HG02938 (cell line): Measurements from ENCODE around the gene FUT1.

Source experiments
- ATAC-seq: cut with Tn5 transposase; IDR thresholded peaks from one replicate; pipeline ENCODE4 v1.9.1; 2021; ENCODE audit warnings: mild to moderate bottlenecking, moderate library complexity; ENCODE audit not compliant: unreplicated experiment

FUT1 gene

DNA sequence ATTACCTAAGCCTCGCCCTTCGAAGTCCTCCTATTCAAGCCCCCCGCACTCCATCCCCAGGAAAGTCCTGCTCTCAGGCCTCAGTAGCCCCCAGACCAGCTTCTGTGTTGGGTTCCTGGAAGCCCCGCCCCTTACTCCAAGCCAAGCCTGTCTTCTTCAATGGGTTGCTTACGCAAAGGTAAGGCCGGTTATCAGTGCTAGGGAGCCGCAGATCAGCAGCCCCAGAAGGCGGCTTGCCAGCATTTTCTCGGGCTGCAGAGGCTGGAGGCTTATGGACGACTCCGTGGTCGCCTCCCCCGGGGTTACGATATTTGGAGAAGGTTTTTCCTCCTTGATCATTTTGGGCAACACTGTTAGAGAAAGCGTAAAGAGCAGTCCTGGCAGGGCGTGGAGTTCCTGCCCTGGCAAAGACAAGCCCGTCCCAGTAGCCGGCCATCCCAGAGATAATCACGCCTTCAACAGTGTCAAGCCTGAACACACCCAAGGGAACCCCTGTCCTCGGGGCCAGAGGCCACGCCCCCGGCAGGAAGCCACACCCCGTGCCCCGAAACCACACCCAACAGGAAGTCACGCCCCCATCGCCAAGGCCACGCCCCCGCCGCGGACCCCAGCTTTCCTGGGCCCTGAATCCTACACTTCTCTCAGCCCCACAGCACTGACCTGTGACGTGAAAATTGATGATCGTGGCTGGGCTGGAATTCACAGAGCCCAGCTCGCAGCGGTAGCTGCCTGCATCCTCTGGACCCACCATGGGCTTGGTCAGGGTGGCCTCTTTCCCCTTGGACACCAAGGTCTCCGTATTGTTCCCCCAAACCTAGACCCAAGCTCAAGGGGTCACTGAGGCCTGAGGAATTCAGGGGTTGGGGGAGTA, 11.1 kb downstream of the FUT1 start:
- no peak for ATAC-seq

GRCh38 chr19:48740164-48740972, 12.1 kb downstream of the FUT1 start, which contains the start of gene RASIP1:
TSS of gene RASIP1 (minus strand) at chr19:48740610. CDS start at chr19:48740282, 328 bp downstream.
- no peak for ATAC-seq

DNA sequence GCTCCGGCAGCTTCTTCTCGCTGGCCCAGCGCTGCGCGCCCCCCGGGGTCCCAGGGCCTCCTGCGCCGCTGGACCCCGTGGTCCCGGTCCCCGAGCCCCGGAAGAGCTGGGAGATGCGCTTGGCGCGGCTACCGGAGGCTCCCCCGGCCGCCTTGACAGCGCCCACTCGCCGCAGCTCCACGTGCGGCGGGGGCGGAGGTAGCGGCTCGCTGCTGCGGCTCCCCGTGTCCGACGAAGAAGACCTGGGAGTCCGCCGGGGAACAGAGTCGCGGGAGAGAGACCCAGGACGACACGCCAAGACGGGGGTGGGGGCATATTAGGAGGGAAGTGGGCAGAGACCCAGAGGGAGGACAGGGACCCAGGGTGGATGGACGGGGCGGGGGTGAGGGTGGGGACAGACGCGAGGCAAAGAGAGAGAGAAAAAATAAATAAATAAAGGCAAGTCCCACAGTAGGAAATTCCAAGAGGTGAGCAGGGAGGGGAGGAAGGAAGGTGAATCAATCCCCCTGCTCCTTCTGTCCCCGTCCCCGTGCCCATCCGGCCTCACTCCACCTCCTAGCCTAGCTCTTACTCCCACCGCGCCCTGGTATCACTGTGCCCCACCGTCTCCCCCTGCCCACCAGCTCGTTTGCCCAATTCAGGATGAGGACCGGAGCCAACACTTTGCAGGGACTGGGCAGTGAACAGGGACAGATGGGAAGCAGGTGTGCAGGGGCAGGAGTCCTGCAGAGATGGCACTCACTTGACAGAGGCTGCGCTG, 12.9 kb downstream of the FUT1 start:
- no peak for ATAC-seq

DNA sequence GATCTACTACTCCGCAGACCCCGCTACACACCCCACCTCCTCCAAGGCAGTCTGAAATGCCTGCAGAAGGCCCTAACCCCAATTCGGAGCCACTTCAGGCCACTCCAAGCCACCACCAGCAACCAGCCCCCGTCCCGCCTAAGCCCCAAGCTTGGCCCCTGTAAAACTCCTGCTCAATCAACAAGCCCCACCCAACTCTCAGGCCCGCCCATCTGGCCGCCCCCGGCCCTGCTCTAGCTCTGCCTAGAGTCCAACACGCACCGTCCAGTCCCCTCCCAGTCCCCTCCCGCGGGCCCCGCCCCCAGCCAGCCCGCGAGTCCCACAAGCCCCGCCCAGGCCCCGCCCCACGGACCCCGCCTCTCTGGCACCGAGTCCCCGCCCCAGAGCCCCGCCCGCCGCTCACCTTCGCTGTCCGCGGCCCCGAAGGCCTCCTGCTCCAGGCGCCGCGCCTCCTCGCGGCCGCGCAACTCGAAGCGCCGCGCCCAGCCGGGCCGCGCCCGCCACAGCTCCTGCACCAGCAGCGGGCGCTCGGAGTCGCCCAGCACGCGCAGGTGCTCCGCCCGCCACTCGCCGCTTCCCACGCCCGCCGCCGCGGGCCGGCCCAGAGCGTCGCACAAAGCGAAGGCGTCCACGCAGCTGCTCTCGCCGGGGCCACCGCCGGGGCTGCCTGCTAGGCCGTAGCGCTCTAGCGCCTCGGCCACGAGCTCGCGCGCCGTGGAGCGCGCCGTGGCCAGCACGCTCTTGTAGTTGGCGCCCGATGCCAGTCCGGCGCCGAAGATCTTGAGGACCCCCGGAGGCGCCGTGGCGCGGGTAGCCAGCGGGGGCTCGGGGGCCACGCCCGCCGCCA, 13.7 kb downstream of the FUT1 start:
- no peak for ATAC-seq

DNA sequence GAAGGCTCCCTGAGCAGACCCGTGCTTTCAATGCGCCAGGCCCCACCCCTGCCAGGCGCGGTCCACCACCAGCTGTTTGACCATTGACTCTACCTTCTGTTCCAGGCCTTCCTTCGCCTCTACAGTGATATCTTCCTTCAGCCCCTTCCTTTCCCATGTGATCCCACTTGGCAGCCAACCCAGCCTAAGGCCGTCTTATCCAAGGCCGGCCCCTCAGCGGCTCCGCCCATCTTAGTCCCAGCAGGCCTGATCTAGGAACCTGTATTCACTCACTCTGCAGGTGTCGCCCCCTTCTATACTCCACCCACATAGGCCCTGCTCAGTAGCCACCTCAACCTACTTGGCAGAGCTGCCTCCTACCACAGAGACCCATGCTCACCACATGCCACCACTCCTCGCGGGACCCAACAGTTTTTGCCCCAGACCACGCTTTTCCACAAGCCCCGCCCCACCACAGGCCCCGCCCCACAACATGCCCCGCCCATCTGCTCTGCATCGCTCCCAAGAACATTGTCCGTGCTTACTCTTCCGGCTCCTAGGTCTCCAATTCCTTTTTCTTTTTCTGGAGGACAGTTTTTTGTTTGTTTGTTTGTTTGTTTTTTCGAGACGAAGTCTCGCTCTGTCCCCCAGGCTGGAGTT, 15.0 kb downstream of the FUT1 start:
- ATAC-seq: no peak

DNA sequence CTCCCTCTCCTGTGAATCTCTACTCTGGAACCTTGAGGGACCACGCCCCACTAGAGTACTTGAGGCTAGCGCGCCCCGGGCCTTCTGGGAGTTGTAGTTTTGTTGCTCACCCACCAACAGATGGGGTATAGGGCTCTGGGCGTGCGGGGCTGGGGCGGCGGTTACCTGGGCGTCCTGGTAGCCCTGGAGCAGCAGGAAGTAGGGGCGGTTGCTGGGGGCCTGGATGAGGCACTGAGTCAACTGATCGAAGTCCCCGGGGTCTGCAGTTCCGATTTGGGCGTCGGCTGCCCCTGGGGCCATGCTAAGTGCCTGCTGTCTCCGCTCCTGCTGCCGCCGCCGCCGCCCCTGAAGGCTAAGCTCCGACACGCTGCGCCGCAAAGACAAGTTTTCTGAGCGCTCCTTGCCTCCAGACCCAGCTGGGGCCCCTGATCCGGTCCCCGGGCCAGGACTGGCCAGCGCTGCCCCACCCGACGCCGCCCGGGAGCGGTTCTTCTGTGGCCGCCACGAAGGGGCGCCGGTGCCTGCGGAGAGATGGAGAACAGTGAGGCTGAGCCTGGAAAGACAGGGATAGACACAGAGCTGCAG, 17.3 kb downstream of the FUT1 start:
- no peak for ATAC-seq

- ATAC-seq: no peak
Observed at GRCh38 chr19:48734625-48735024, 17.8 kb downstream of the FUT1 start.

GRCh38 chr19:48731452-48731851, 21.0 kb downstream of the FUT1 start:
- ATAC-seq: no peak

GRCh38 chr19:48728911-48729664, 23.4 kb downstream of the FUT1 start:
- ATAC-seq: no peak

GRCh38 chr19:48726556-48726955, 25.9 kb downstream of the FUT1 start:
- no peak for ATAC-seq

DNA sequence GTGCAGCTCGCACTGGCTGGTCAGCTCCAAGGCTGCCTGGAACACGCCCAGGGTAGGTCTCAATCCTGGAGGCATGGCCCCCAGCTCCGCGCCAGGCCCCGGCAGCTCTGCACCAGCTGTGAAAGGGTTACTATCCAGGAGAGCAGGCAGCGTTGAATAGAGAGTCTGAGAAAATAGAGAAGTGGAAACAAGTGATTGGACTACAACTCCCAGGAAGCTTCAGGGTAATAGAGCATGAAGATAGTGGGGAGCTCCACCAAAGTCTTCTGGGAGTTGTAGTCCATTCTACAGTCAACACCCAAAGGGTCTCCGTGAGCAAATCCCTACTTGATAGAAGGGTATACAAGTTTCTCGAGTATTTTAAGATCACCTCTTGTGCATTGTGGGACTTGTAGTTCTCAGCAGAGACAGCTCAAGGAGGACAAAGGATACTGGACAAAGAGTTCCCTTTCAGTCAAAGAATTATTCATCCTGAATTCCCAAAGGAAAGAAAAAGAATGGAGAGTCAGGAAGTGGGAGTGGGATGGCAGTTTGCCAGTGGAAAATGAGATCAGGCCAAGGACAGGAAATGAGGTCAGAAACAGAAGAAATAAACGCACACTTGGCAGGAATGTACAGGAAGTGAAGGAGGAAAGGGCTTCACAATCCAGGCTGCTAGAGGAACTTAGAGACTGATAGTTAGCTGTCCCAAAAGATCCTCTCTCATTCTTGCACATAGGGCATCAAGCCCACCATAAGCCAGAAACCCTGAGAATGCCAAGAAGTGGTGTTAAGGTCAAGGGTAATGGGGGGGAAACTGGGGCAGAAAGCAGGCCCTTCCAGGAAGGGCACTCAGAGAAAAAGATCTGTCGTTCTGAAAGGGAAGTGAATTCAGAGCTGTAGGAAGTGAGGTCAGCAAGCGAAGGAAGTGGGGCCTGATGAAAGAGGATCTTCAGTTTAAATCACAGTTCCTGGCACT, 27.4 kb downstream of the FUT1 start:
- ATAC-seq: no peak

GRCh38 chr19:48722196-48722708, 30.2 kb downstream of the FUT1 start:
- ATAC-seq: no peak

DNA sequence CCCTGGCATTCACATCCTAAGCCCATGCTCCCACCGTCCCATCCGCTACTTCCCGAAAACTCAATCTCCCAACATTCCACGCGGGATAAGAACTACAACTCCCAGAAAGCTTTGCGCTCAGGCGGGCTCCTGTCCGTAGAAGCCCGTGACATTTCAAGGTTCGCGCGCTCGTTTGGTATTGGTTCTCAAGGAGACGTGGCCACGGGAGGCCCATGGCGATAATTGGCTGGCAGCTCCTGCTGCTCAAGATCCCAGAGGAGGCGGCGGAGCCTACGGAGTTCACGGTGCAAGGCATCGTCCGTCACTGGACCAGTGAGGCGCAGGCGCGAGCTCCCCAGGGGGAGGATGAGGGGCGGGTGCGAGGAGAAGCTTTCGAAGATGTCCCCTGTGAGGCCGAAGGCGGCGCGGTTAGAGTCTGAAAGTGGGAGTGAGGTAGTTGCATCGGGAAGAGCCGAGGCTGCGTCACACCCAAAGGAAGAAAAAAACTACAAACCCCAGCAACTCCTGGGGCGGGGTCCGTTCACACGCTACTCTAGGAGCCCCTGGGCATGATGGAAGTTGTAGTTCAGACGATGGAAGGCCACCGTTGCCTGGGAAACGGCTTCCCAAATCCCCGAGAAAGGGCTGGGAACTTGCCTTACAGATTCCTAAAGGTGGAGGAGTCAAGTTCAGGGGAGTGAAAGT, 31.7 kb downstream of the FUT1 start:
- peak; percentile 65 for ATAC-seq

- no peak for ATAC-seq
Observed at GRCh38 chr19:48720251-48720612, 32.2 kb downstream of the FUT1 start.

DNA sequence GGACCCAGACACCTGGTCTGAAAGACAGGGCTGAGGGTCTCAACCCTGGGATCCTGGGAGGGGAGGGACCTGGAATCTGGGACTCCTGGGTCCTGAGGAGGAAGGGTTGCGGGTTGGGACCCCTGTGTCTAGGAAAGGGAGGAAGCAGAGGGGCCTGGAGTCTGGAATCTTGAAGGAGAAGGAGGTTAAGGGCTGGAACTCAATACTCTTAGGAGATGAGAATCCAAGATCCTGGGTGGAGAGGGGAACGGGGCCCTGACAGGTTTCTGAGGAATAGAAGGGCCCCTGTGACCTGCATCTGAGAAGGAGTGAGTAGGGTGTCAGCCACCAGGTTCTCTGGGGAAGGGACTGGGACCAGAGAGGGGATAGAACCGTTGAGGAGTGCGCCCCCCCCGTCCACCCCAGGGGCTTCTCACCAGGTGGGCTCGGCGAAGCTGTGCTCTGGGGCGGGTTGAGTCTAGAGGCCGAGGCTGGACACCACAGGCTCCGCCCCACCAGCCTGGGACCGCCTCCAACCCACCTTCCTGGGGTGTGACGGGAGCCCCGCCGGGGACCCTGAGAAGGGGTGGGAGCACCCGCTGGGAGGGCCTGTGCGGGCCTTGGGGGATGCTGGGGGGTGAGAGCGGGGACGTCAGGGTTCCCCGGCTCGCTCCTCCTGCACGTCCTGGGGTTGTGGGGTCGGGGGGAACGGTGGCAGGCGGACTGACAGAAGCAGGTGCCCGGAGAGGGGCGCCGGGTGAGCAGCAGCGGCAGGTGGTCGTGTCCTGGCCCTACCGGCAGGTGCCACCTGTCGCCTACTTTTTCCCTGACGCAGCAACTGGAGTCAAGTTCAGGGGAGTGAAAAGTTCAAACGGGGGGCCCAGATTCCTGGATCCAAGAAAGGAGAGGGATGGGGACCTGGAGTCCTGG, 32.9 kb downstream of the FUT1 start, which contains the start of gene MAMSTR:
MAMSTR (minus strand) TSS at position 463 of the 909 bp plus-strand sequence. CDS start 694 bp downstream, outside the sequence.
- no peak for ATAC-seq
